ENCODE results near the gene NT5M.
"Not testable (repeated sequence)": the region's sequence is repeated elsewhere in the genome, so short reads cannot be mapped to it uniquely, and the experiment has no call there.

NT5M gene

GRCh38 chr17:17303010-17303846, at the start of gene NT5M:
Gene NT5M, plus strand, starts transcription at chr17:17303373. Its CDS starts 178 bp downstream, at chr17:17303551.
- peaks cover 4% of the 10 kb centered on the region for H3K36me3 Mint-ChIP-seq (ENCODE audit: low read depth)
- H3K4me3 Mint-ChIP-seq = peak within 1 kb of the TSS; percentile 88
- H3K9me3 Mint-ChIP-seq = no peaks in the 10 kb centered on the region
- H3K27ac Mint-ChIP-seq = peak within 1 kb of the TSS; percentile 64
- peaks cover 38% of the 10 kb centered on the region for H3K4me1 Mint-ChIP-seq
- peak; percentile 85 for DNase-seq
- no peak for TF ChIP-seq CTCF (IDR thresholded peaks at IDR 0.05)
- H3K27me3 Mint-ChIP-seq (ENCODE audit: low read depth, poor library complexity) = peaks cover 12% of the 10 kb centered on the region

- Mint-ChIP-seq H3K27ac (peak overlapping the region; percentile 77), H3K27me3 (ENCODE audit: low read depth, poor library complexity) (no peaks in the 10 kb centered on the region), H3K9me3 (no peaks in the 10 kb centered on the region), H3K4me1 (no peaks in the 10 kb centered on the region), H3K4me3 (no peak overlapping the region), H3K36me3 (ENCODE audit: low read depth) (peaks cover 79% of the 10 kb centered on the region)
- no peak for DNase-seq
- TF ChIP-seq CTCF (IDR thresholded peaks at IDR 0.05) = no peak
Measured at GRCh38 chr17:17253406-17253805, 49.8 kb upstream of the NT5M start.

GRCh38 chr17:17254036-17254435, 49.1 kb upstream of the NT5M start:
- Mint-ChIP-seq H3K27ac (no peak overlapping the region), H3K9me3 (no peaks in the 10 kb centered on the region), H3K4me1 (no peaks in the 10 kb centered on the region), H3K36me3 (ENCODE audit: low read depth) (peaks cover 80% of the 10 kb centered on the region), H3K27me3 (ENCODE audit: low read depth, poor library complexity) (peaks cover 4% of the 10 kb centered on the region), H3K4me3 (no peak overlapping the region)
- no peak for DNase-seq
- no peak for TF ChIP-seq CTCF (IDR thresholded peaks at IDR 0.05)

- H3K27me3 Mint-ChIP-seq (ENCODE audit: low read depth, poor library complexity); H3K4me1 Mint-ChIP-seq; H3K27ac Mint-ChIP-seq; H3K4me3 Mint-ChIP-seq; H3K9me3 Mint-ChIP-seq; DNase-seq: not testable (repeated sequence)
- H3K36me3 Mint-ChIP-seq (ENCODE audit: low read depth) = peaks cover 85% of the 10 kb centered on the region
Measured at GRCh38 chr17:17255689-17256088, 47.5 kb upstream of the NT5M start.

GRCh38 chr17:17256316-17256715, 46.9 kb upstream of the NT5M start:
- H3K27me3 Mint-ChIP-seq (ENCODE audit: low read depth, poor library complexity) = peaks cover 5% of the 10 kb centered on the region
- no peak for TF ChIP-seq CTCF (IDR thresholded peaks at IDR 0.05)
- no peak for DNase-seq
- no peaks in the 10 kb centered on the region for H3K4me1 Mint-ChIP-seq
- H3K36me3 Mint-ChIP-seq (ENCODE audit: low read depth) = peaks cover 87% of the 10 kb centered on the region
- no peaks in the 10 kb centered on the region for H3K9me3 Mint-ChIP-seq
- H3K4me3 Mint-ChIP-seq = no peak overlapping the region
- no peak overlapping the region for H3K27ac Mint-ChIP-seq

- no peak for TF ChIP-seq CTCF (IDR thresholded peaks at IDR 0.05)
- no peaks in the 10 kb centered on the region for H3K9me3 Mint-ChIP-seq
- H3K4me3 Mint-ChIP-seq = no peak overlapping the region
- no peak overlapping the region for H3K27ac Mint-ChIP-seq
- H3K27me3 Mint-ChIP-seq (ENCODE audit: low read depth, poor library complexity) = peaks cover 5% of the 10 kb centered on the region
- peaks cover 84% of the 10 kb centered on the region for H3K36me3 Mint-ChIP-seq (ENCODE audit: low read depth)
- H3K4me1 Mint-ChIP-seq = no peaks in the 10 kb centered on the region
- DNase-seq = no peak
Measured at GRCh38 chr17:17258011-17258410, 45.2 kb upstream of the NT5M start.

Data from nephron progenitor cell (in vitro differentiated cells).